H9 (cell line): ENCODE measurements around the gene UBE2Q2. TPM values are rescaled to one million over a fixed set of nuclear protein-coding genes. Genes with fewer than 3 reads are reported as not detected.

ENCODE experiments used
- DNase-seq: peaks from one replicate; pipeline ENCODE4 v3.0.0-alpha.2; 2017
- H2AFZ ChIP-seq: one replicate; pipeline ENCODE4 v1.6.1; 2013; ENCODE audit warnings: mild to moderate bottlenecking, low read length, control low read depth, moderate library complexity
- H2AK5ac ChIP-seq: 2 replicates; pipeline ENCODE4 v1.6.1; 2013; ENCODE audit warnings: low read length, control low read depth, mixed read lengths; ENCODE audit not compliant: insufficient read length
- H2BK120ac ChIP-seq: one replicate; pipeline ENCODE4 v1.6.1; 2013; ENCODE audit warnings: low read depth, mild to moderate bottlenecking, low read length, control low read depth, inconsistent platforms; ENCODE audit not compliant: poor library complexity, severe bottlenecking
- H2BK12ac ChIP-seq: 2 replicates; pipeline ENCODE4 v1.6.1; 2013; ENCODE audit warnings: low read length, control low read depth, mixed read lengths, low read depth; ENCODE audit not compliant: insufficient read length
- H2BK15ac ChIP-seq: 2 replicates; pipeline ENCODE4 v1.6.1; 2013; ENCODE audit warnings: low read depth, low read length, control low read depth
- H2BK20ac ChIP-seq: one replicate; pipeline ENCODE4 v1.6.1; 2013; ENCODE audit warnings: low read depth, mild to moderate bottlenecking, low read length, control low read depth, inconsistent platforms; ENCODE audit not compliant: poor library complexity, severe bottlenecking
- H2BK5ac ChIP-seq: 2 replicates; pipeline ENCODE4 v1.6.1; 2013; ENCODE audit warnings: low read length, control low read depth, mixed read lengths; ENCODE audit not compliant: insufficient read length
- H3K14ac ChIP-seq: 2 replicates; pipeline ENCODE4 v1.6.1; 2013; ENCODE audit warnings: low read length, control low read depth; ENCODE audit not compliant: insufficient read depth
- H3K18ac ChIP-seq: 2 replicates; pipeline ENCODE4 v1.6.1; 2013; ENCODE audit warnings: low read depth, mild to moderate bottlenecking, mixed read lengths, low read length, control low read depth; ENCODE audit not compliant: insufficient read length
- H3K23ac ChIP-seq: 2 replicates; pipeline ENCODE4 v1.6.1; 2013; ENCODE audit warnings: low read length, control low read depth, mixed read lengths, low read depth; ENCODE audit not compliant: insufficient read length
- H3K23me2 ChIP-seq: 2 replicates; pipeline ENCODE4 v1.6.1; 2013; ENCODE audit warnings: low read depth, mild to moderate bottlenecking, mixed read lengths, low read length, control low read depth; ENCODE audit not compliant: insufficient read length, poor library complexity, severe bottlenecking
- H3K27ac ChIP-seq: 2 replicates; pipeline ENCODE4 v1.5.1; 2013; ENCODE audit warnings: low read length, control low read depth, mixed read lengths, low read depth; ENCODE audit not compliant: insufficient read length
- H3K27me3 ChIP-seq: 2 replicates; pipeline ENCODE4 v1.6.1; 2013; ENCODE audit warnings: low read length, control low read depth, inconsistent platforms; ENCODE audit not compliant: insufficient read depth
- H3K4ac ChIP-seq: 2 replicates; pipeline ENCODE4 v1.6.1; 2013; ENCODE audit warnings: low read depth, mild to moderate bottlenecking, control low read depth, inconsistent platforms, low read length, moderate library complexity
- H3K4me1 ChIP-seq: 2 replicates; pipeline ENCODE4 v1.6.1; 2013; ENCODE audit warnings: low read length, control low read depth, inconsistent platforms; ENCODE audit not compliant: insufficient read depth
- H3K4me2 ChIP-seq: 2 replicates; pipeline ENCODE4 v1.6.1; 2013; ENCODE audit warnings: low read length, control low read depth, mixed read lengths; ENCODE audit not compliant: insufficient read length, insufficient read depth
- H3K56ac ChIP-seq: 2 replicates; pipeline ENCODE4 v1.6.1; 2013; ENCODE audit warnings: low read depth, mild to moderate bottlenecking, mixed read lengths, low read length, control low read depth; ENCODE audit not compliant: insufficient read length
- H3K79me1 ChIP-seq: 2 replicates; pipeline ENCODE4 v1.6.1; 2013; ENCODE audit warnings: low read depth, mild to moderate bottlenecking, moderate library complexity, low read length, control low read depth, inconsistent platforms; ENCODE audit not compliant: insufficient read depth, poor library complexity, severe bottlenecking
- H3K79me2 ChIP-seq: 2 replicates; pipeline ENCODE4 v1.6.1; 2013; ENCODE audit warnings: low read length, control low read depth, inconsistent platforms; ENCODE audit not compliant: insufficient read depth
- H3K9ac ChIP-seq: 2 replicates; pipeline ENCODE4 v1.6.1; 2013; ENCODE audit warnings: low read length, control low read depth, mixed read lengths; ENCODE audit not compliant: insufficient read length; ENCODE audit errors: extremely low read depth
- H3K9me3 ChIP-seq: one replicate; pipeline ENCODE4 v1.6.1; 2013; ENCODE audit warnings: low read depth, low read length, inconsistent platforms; ENCODE audit not compliant: control insufficient read depth
- H3T11ph ChIP-seq: one replicate; pipeline ENCODE4 v1.6.1; 2013; ENCODE audit warnings: mild to moderate bottlenecking, low read length, control low read depth, inconsistent platforms
- H4K20me1 ChIP-seq: one replicate; pipeline ENCODE4 v1.6.1; 2013; ENCODE audit not compliant: control insufficient read depth, insufficient read length, insufficient read depth
- H4K5ac ChIP-seq: 2 replicates; pipeline ENCODE4 v1.6.1; 2013; ENCODE audit warnings: low read depth, mild to moderate bottlenecking, mixed read lengths, low read length, control low read depth; ENCODE audit not compliant: insufficient read length
- H4K8ac ChIP-seq: replicated peaks from 2 replicates; pipeline ENCODE4 v1.6.1; 2013; ENCODE audit warnings: low read length, control low read depth, mixed read lengths, low read depth; ENCODE audit not compliant: insufficient read length
- H4K91ac ChIP-seq: 2 replicates; pipeline ENCODE4 v1.6.1; 2013; ENCODE audit warnings: low read depth, mild to moderate bottlenecking, moderate library complexity, mixed read lengths, low read length, control low read depth; ENCODE audit not compliant: insufficient read length
- H3K27ac Mint-ChIP-seq, 3 experiments: 2 replicates in 2 of 3; 3 replicates in 1 of 3; pipeline ENCODE4 v1.8.0; 2020 to 2021; ENCODE audit warnings: mixed read lengths in 3 of 3, mild to moderate bottlenecking in 1 of 3, moderate library complexity in 1 of 3
- H3K27me3 Mint-ChIP-seq: 2 replicates; pipeline ENCODE4 v1.8.0; 2021; ENCODE audit warnings: low read depth, mild to moderate bottlenecking, moderate library complexity, mixed read lengths
- H3K36me3 Mint-ChIP-seq, 3 experiments: 2 replicates in 2 of 3; 3 replicates in 1 of 3; pipeline ENCODE4 v1.8.0; 2020 to 2021; ENCODE audit warnings: low read depth in 3 of 3, mixed read lengths in 3 of 3; ENCODE audit not compliant: insufficient read depth in 1 of 3
- H3K4me1 Mint-ChIP-seq, 2 experiments: 2 replicates each; pipeline ENCODE4 v1.8.0; 2020; ENCODE audit warnings: mixed read lengths in 2 of 2
- H3K4me3 Mint-ChIP-seq, 2 experiments: 2 replicates in 1 of 2; 3 replicates in 1 of 2; pipeline ENCODE4 v1.8.0; 2020 to 2021; ENCODE audit warnings: mild to moderate bottlenecking in 2 of 2, mixed read lengths in 2 of 2, moderate library complexity in 1 of 2
- H3K9me3 Mint-ChIP-seq, 2 experiments: 2 replicates in 1 of 2; 3 replicates in 1 of 2; pipeline ENCODE4 v1.8.0; 2020; ENCODE audit warnings: mild to moderate bottlenecking in 2 of 2, mixed read lengths in 2 of 2, moderate library complexity in 1 of 2
- total RNA-seq: library from RNA; stranded (reverse); gene quantifications from 2 replicates; pipeline ENCODE4 v1.2.1, GENCODE V29; 2021
- TF ChIP-seq, protein P1 (sequence below): fragments of 200-600 bp; sonication (generic); conservative IDR thresholded peaks from 3 replicates; pipeline ENCODE4 v1.8.0; 2021; ENCODE audit warnings: antibody characterized with exemption, mild to moderate bottlenecking

Gene UBE2Q2
- total RNA-seq, 1 experiment from 2014 or later: 29.6 TPM

DNA sequence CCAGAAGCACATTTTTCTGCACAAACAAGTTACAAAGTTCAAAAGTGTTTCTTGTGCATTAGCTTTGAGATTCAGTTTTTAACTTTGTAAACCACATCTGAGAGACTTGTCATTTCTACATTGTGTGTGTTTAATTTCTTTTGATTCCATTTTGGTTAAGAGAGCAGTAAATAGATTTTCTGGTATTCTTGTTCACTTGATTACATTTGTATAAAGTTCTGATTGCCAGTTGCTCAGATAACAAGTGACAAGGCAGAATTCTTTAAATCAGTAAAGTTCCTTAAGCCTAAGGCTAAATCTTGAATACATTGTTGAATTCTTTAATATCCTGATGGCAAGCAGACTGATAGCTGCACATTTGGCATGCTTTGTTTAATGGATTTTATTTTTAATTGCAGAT lies 57.3 kb downstream of the UBE2Q2 start:
- Histone ChIP-seq H4K91ac (no peak overlapping the region), H3K56ac (no peak overlapping the region), H3K14ac (no peak overlapping the region), H3K27me3 (no peaks in the 10 kb centered on the region), H3K18ac (no peak overlapping the region), H3T11ph (no peak overlapping the region), H4K20me1 (no peaks in the 10 kb centered on the region), H3K4me2 (no peak overlapping the region), H4K8ac (no peak overlapping the region), H2BK12ac (no peak overlapping the region), H3K23me2 (peaks cover 3% of the 10 kb centered on the region), H3K9me3 (no peaks in the 10 kb centered on the region), H3K23ac (no peak overlapping the region), H3K79me1 (peaks cover 5% of the 10 kb centered on the region), H4K5ac (no peak overlapping the region), H2BK15ac (no peak overlapping the region), H3K27ac (no peak overlapping the region), H2BK20ac (no peak overlapping the region), H2BK120ac (no peak overlapping the region), H2BK5ac (no peak overlapping the region), H3K4ac (no peak overlapping the region), H3K9ac (no peak overlapping the region), H2AFZ (no peak overlapping the region), H2AK5ac (no peak overlapping the region), H3K79me2 (peaks cover 6% of the 10 kb centered on the region; the same call in 1 of the 2 replicates), H3K4me1 (peaks cover 2% of the 10 kb centered on the region)
- peaks cover 32 to 33% of the 10 kb centered on the region in 2 experiments for H3K4me1 Mint-ChIP-seq
- DNase-seq: no peak
- peaks cover 11 to 31% (median 19%) of the 10 kb centered on the region in 3 experiments for H3K36me3 Mint-ChIP-seq
- H3K27me3 Mint-ChIP-seq: no peaks in the 10 kb centered on the region; the same call in 1 of the 2 replicates
- no peaks in the 10 kb centered on the region for H3K9me3 Mint-ChIP-seq
- H3K27ac Mint-ChIP-seq: no peak overlapping the region
- H3K4me3 Mint-ChIP-seq: no peak overlapping the region
- TF ChIP-seq, protein P1, sequence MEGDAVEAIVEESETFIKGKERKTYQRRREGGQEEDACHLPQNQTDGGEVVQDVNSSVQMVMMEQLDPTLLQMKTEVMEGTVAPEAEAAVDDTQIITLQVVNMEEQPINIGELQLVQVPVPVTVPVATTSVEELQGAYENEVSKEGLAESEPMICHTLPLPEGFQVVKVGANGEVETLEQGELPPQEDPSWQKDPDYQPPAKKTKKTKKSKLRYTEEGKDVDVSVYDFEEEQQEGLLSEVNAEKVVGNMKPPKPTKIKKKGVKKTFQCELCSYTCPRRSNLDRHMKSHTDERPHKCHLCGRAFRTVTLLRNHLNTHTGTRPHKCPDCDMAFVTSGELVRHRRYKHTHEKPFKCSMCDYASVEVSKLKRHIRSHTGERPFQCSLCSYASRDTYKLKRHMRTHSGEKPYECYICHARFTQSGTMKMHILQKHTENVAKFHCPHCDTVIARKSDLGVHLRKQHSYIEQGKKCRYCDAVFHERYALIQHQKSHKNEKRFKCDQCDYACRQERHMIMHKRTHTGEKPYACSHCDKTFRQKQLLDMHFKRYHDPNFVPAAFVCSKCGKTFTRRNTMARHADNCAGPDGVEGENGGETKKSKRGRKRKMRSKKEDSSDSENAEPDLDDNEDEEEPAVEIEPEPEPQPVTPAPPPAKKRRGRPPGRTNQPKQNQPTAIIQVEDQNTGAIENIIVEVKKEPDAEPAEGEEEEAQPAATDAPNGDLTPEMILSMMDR: no peak
